Testis (tissue), 2 donors: ENCODE measurements around the gene TCF23.
"Not testable (repeated sequence)": the region's sequence is repeated elsewhere in the genome, so short reads cannot be mapped to it uniquely, and the experiment has no call there.

Source experiments
- CTCF ChIP-seq, 3 experiments: fragments of 450-650 bp in 2 of 3; fragments of 200-600 bp in 1 of 3; sonication (generic) in 1 of 3; IDR thresholded peaks; one replicate each; pipeline ENCODE4 v1.5.1; 2016 to 2019; ENCODE audit warnings: antibody characterized with exemption in 3 of 3, mild to moderate bottlenecking in 2 of 3, moderate library complexity in 1 of 3
- POLR2A ChIP-seq: fragments of 450-650 bp; IDR thresholded peaks from one replicate; pipeline ENCODE4 v1.6.1; 2017; ENCODE audit warnings: antibody characterized with exemption, mild to moderate bottlenecking, moderate library complexity

- TF ChIP-seq CTCF (IDR thresholded peaks at IDR 0.05); POLR2A: not testable (repeated sequence)
These were observed 49.3 kb downstream of the TCF23 start for GRCh38 chr2:27198068-27198467.
